Hematopoietic multipotent progenitor cell (in vitro differentiated cells): ENCODE results near the gene AGAP6. TPM values are rescaled to one million over a fixed set of nuclear protein-coding genes. Genes with fewer than 3 reads are reported as not detected.
"Not testable (repeated sequence)": the region's sequence is repeated elsewhere in the genome, so short reads cannot be mapped to it uniquely, and the experiment has no call there.

ENCODE experiments used
- DNase-seq, 3 donors: peaks; one replicate each; pipeline ENCODE4 v3.0.0-alpha.2; 2011 to 2015; ENCODE audit warnings: low read depth in 2 of 3, low spot score in 2 of 3
- total RNA-seq: library from RNA; depleted of rRNA; stranded (reverse); fragments of >200 nt; gene quantifications from one replicate; pipeline ENCODE4 v1.2.3, GENCODE V29; 2012

The AGAP6 gene
- total RNA-seq: 4.6 TPM

- DNase-seq: not testable (repeated sequence)
These were observed at the start of gene AGAP6 for GRCh38 chr10:49988376-49988775. Gene AGAP6 (plus strand): TSS chr10:49988406. CDS start chr10:49988716, 310 bp downstream.

- DNase-seq: peak; percentile 45 to 86 (median 78)
These were observed 46.5 kb upstream of the AGAP6 start, which contains the start of the genes PARG and TIMM23B for GRCh38 chr10:49941447-49942338. Gene PARG (minus strand): TSS chr10:49942027. CDS start chr10:49941725, 302 bp downstream. Gene TIMM23B (plus strand): TSS chr10:49942053. CDS start chr10:49942195, 142 bp downstream.

- peak in 1 of 3 donors; percentile 6 for DNase-seq
These were observed 45.9 kb upstream of the AGAP6 start for GRCh38 chr10:49942339-49942705.

- peak in 2 of 3 donors; percentile 11 to 48 for DNase-seq
These were observed 44.6 kb upstream of the AGAP6 start for GRCh38 chr10:49943607-49944006.

GRCh38 chr10:49948142-49948541, 40.1 kb upstream of the AGAP6 start:
- DNase-seq: not testable (repeated sequence)

GRCh38 chr10:49948737-49949136, 39.5 kb upstream of the AGAP6 start:
- not testable (repeated sequence) for DNase-seq

GRCh38 chr10:49952006-49952405, 36.2 kb upstream of the AGAP6 start:
- not testable (repeated sequence) for DNase-seq

GRCh38 chr10:49953122-49953521, 35.1 kb upstream of the AGAP6 start:
- DNase-seq: peak in 2 of 3 donors; percentile 5 to 22

GRCh38 chr10:49970331-49970857, 17.8 kb upstream of the AGAP6 start:
- not testable (repeated sequence) for DNase-seq

GRCh38 chr10:49971466-49971865, 16.7 kb upstream of the AGAP6 start:
- not testable (repeated sequence) for DNase-seq

GRCh38 chr10:49972094-49972493, 16.1 kb upstream of the AGAP6 start:
- DNase-seq: not testable (repeated sequence)

GRCh38 chr10:49977756-49978155, 10.4 kb upstream of the AGAP6 start:
- not testable (repeated sequence) for DNase-seq

GRCh38 chr10:49987207-49987606, 999 bp upstream of the AGAP6 start:
- not testable (repeated sequence) for DNase-seq

GRCh38 chr10:49995321-49995720, 7.1 kb downstream of the AGAP6 start:
- DNase-seq: not testable (repeated sequence)

- DNase-seq: peak in 2 of 3 donors; percentile 10 to 52
These were observed 25.8 kb downstream of the AGAP6 start for GRCh38 chr10:50014024-50014423.

- not testable (repeated sequence) for DNase-seq
These were observed 27.5 kb downstream of the AGAP6 start for GRCh38 chr10:50015596-50016220.

- DNase-seq: not testable (repeated sequence)
These were observed 28.7 kb downstream of the AGAP6 start for GRCh38 chr10:50016926-50017325.

GRCh38 chr10:50017646-50018045, 29.4 kb downstream of the AGAP6 start:
- DNase-seq: not testable (repeated sequence)

- DNase-seq: not testable (repeated sequence)
These were observed 31.1 kb downstream of the AGAP6 start for GRCh38 chr10:50019279-50019678.

GRCh38 chr10:50020451-50021024, 32.3 kb downstream of the AGAP6 start:
- not testable (repeated sequence) for DNase-seq

- DNase-seq: no peak
These were observed 33.4 kb downstream of the AGAP6 start for GRCh38 chr10:50021646-50022045.
